Fibroblast of the aortic adventitia (primary cell): ENCODE results near the gene TUBG2. TPM values are rescaled to one million over a fixed set of nuclear protein-coding genes. Genes with fewer than 3 reads are reported as not detected.

Source experiments
- DNase-seq: peaks from one replicate; pipeline ENCODE4 v3.0.0-alpha.2; 2010; ENCODE audit warnings: low read depth
- H3K4me3 ChIP-seq: 2 replicates; pipeline ENCODE4 v1.5.1; 2011; ENCODE audit warnings: low read depth, mild to moderate bottlenecking, control low read depth, low read length, moderate library complexity
- small RNA-seq: library from RNA; depleted of rRNA; stranded (forward); fragments of <200 nt; gene quantifications from one replicate; pipeline ENCODE3, GENCODE V24; 2012
- total RNA-seq: library from RNA; depleted of rRNA; stranded (reverse); fragments of >200 nt; gene quantifications from 2 replicates; pipeline ENCODE4 v1.2.3, GENCODE V29; 2012; ENCODE audit warnings: low replicate concordance
- TF ChIP-seq, protein P1 (sequence below): IDR thresholded peaks from 2 replicates; pipeline ENCODE4 v1.5.1; 2011; ENCODE audit warnings: mild to moderate bottlenecking, low read length, control low read depth, inconsistent platforms; ENCODE audit not compliant: insufficient read depth

Gene TUBG2
- total RNA-seq, 1 donor, result 12.1 TPM

DNA sequence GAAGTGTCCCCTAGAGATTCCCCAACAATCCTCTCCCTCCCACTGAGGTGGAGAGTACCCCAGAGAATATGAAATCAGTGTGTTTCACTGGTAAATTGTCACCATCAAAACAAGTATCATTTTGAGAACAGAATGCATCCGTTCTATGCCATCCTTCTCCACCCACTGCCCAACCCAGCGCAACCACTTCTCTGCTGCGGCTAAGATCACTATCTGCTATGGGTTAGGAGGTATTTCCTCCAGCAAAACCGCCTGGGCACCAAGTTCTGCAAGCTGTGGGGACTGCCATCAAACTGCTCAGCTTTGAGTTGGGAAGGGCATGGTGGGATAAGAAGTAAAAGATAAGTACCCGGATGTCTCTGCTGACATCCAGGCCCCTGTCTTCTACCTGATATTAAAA, 47.6 kb downstream of the TUBG2 start:
- H3K4me3 ChIP-seq, result no peak overlapping the region
- TF ChIP-seq, protein P1, sequence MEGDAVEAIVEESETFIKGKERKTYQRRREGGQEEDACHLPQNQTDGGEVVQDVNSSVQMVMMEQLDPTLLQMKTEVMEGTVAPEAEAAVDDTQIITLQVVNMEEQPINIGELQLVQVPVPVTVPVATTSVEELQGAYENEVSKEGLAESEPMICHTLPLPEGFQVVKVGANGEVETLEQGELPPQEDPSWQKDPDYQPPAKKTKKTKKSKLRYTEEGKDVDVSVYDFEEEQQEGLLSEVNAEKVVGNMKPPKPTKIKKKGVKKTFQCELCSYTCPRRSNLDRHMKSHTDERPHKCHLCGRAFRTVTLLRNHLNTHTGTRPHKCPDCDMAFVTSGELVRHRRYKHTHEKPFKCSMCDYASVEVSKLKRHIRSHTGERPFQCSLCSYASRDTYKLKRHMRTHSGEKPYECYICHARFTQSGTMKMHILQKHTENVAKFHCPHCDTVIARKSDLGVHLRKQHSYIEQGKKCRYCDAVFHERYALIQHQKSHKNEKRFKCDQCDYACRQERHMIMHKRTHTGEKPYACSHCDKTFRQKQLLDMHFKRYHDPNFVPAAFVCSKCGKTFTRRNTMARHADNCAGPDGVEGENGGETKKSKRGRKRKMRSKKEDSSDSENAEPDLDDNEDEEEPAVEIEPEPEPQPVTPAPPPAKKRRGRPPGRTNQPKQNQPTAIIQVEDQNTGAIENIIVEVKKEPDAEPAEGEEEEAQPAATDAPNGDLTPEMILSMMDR, result no peak
- no peak for DNase-seq

DNA sequence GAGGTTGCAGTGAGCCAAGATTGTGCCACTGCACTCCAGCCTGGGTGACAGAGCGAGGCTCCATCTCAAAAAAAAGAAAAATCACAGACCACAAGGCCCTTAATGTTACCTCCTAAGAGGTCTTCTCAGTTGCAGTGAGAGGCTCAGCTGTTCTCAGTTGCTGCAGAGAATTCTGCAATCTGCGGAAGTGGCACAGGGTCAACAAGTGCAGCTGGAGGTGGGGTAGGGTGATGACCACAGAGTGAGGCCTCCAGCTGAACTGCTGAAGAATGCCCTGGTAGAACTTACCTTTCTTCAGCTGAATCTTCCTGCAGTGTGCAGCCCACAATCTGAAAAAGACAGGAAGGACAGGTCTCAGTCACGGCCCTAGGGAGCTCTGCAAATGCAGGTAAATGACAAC, 49.5 kb downstream of the TUBG2 start:
- H3K4me3 ChIP-seq, result no peak overlapping the region
- DNase-seq, result no peak
- TF ChIP-seq, protein P1, result no peak

DNA sequence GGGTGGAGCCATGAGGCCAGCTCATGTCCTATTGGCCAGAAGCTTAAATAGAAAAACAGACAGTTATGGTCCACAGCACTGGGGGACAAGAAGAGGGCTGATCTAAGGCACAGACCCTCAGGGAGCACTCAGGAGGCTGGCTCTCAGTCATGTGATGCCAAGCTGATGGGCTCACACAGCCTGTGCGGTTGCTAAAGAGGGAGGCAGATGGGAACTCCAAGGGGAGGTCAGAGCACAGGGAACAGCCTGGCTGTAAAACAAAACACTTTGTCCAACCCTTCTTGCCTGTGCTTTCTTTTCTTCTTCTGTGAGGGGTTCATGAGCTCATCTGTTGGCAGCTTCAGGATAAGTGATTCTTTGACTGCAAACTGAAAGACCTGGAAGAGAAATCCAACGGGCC, 50.5 kb downstream of the TUBG2 start:
- no peak overlapping the region for H3K4me3 ChIP-seq
- TF ChIP-seq, protein P1, result no peak
- no peak for DNase-seq

Small RNAs within 50 kb of the gene (small RNA-seq; reads per million reads assigned to genes)
- gene MIR6780A, result not detected

Other genes starting within 250 kb of the TUBG2 start
- 639 and 721 TPM in 2 replicates for gene CAVIN1, start 236.0 kb upstream of the TUBG2 start, total RNA-seq
- gene ATP6V0A1, start 200.4 kb upstream of the TUBG2 start, total RNA-seq, result 40.0 and 60.6 TPM in 2 replicates
- 28.9 and 41.8 TPM in 2 replicates for gene NAGLU, start 123.0 kb upstream of the TUBG2 start, total RNA-seq
- 0.99 and 4.7 TPM in 2 replicates for gene HSD17B1, start 106.4 kb upstream of the TUBG2 start, total RNA-seq
- gene COASY, start 97.1 kb upstream of the TUBG2 start, total RNA-seq, result 11.0 and 19.1 TPM in 2 replicates
- 10.5 and 41.8 TPM in 2 replicates for gene MLX, start 92.2 kb upstream of the TUBG2 start, total RNA-seq
- 0.49 and 18.3 TPM in 2 replicates for gene PSMC3IP, start 81.6 kb upstream of the TUBG2 start, total RNA-seq
- gene RETREG3, start 49.9 kb upstream of the TUBG2 start, total RNA-seq, result 41.1 and 52.6 TPM in 2 replicates
- gene TUBG1, start 49.6 kb upstream of the TUBG2 start, total RNA-seq, result 15.3 and 50.6 TPM in 2 replicates
- 15.5 and 15.6 TPM in 2 replicates for gene PLEKHH3, start 17.7 kb downstream of the TUBG2 start, total RNA-seq
- 4.3 and 4.9 TPM in 2 replicates for gene CCR10, start 22.6 kb downstream of the TUBG2 start, total RNA-seq
- 32.0 and 41.5 TPM in 2 replicates for gene CNTNAP1, start 23.2 kb downstream of the TUBG2 start, total RNA-seq
- 26.7 and 31.4 TPM in 2 replicates for gene EZH1, start 85.8 kb downstream of the TUBG2 start, total RNA-seq
- 0.27 and 4.8 TPM in 2 replicates for gene RAMP2, start 101.9 kb downstream of the TUBG2 start, total RNA-seq
- gene VPS25, start 114.2 kb downstream of the TUBG2 start, total RNA-seq, result 4.2 and 57.2 TPM in 2 replicates
- 0.45 and 3.5 TPM in 2 replicates for gene WNK4, start 121.3 kb downstream of the TUBG2 start, total RNA-seq
- 40.8 and 67.5 TPM in 2 replicates for gene COA3, start 139.4 kb downstream of the TUBG2 start, total RNA-seq
- gene CNTD1, start 139.6 kb downstream of the TUBG2 start, total RNA-seq, result 0.54 TPM in 1 of 2 replicates, not detected in the other
- 72.6 and 99.3 TPM in 2 replicates for gene BECN1, start 165.0 kb downstream of the TUBG2 start, total RNA-seq
- gene PSME3, start 174.1 kb downstream of the TUBG2 start, total RNA-seq, result 86.3 and 101 TPM in 2 replicates
- 0.25 and 0.72 TPM in 2 replicates for gene AOC2, start 185.3 kb downstream of the TUBG2 start, total RNA-seq
- under 0.01 and 0.08 TPM in 2 replicates for gene AOC3, start 191.9 kb downstream of the TUBG2 start, total RNA-seq
- not detected in 2 replicates for gene G6PC1, start 241.5 kb downstream of the TUBG2 start, total RNA-seq